Cardiac atrium fibroblast (primary cell): Measurements from ENCODE around the gene MRC1. TPM values are rescaled to one million over a fixed set of nuclear protein-coding genes. Genes with fewer than 3 reads are reported as not detected.

Experiments
- total RNA-seq: library from RNA; depleted of rRNA; stranded (reverse); fragments of >200 nt; gene quantifications from 2 replicates; pipeline ENCODE4 v1.2.3, GENCODE V29; 2015

MRC1 gene
- total RNA-seq = under 0.01 TPM in 1 of 2 replicates, not detected in the other

DNA sequence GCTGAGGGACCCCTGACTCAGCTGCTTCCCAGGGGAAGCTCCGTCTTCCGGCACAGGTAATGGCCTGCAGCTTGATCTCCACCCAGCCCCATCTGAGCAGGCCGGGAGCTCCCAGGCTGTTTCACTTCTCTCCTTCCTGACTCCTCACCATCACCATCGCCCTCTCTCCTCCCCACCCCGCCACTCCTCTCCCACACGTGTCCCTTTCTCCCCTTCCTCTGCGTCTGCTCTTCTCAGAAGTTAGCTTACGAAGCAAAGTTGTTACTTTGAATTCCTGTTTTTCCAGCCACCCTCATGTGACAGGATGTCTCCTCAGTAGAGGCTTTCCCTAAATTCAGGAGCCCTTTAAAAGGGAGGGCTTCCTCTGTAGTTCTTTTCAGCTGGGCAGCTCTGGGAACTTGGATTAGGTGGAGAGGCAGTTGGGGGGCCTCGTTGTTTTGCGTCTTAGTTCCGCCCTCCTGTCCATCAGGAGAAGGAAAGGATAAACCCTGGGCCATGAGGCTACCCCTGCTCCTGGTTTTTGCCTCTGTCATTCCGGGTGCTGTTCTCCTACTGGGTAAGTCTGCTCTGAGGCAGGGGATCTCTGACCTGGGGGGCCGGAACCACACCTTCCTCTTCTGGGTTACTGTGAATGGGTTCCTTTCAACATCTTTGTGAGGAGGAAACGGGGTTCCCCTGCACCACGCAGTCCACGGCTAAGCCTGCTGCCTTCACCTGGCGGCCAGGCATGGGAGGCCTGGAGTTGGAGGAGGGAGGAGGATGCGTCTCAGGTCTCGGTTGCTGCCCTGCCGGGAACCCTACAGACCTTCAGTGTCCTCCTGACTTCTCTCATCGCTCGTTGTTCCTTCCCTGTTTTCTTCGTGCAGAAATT lies at the start of gene MRC1:
MRC1 (plus strand) TSS at position 378 of the 871 bp plus-strand sequence; CDS start at position 496, 118 bp downstream.

GRCh38 chr10:17951868-17952371 lies 142.8 kb downstream of the MRC1 start, which contains the start of gene SLC39A12:
Gene SLC39A12 (plus strand): TSS chr10:17951918. CDS start chr10:17953277, 1,359 bp downstream.

Other genes starting within 250 kb of the MRC1 start
- gene HACD1, start 192.0 kb upstream of the MRC1 start, total RNA-seq = 7.4 and 12.8 TPM in 2 replicates
- 16.4 and 26.7 TPM in 2 replicates for gene STAM, start 165.2 kb upstream of the MRC1 start, total RNA-seq
- gene TMEM236, start 57.1 kb upstream of the MRC1 start, total RNA-seq = under 0.01 TPM in 1 of 2 replicates, not detected in the other
- gene SLC39A12, start 142.6 kb downstream of the MRC1 start, total RNA-seq = not detected in 2 replicates